LNCAP (cell line): Measurements from ENCODE around the gene RBBP6.

ENCODE experiments used
- CTCF ChIP-seq: fragments of 450-650 bp; IDR thresholded peaks from 2 replicates; pipeline ENCODE4 v1.5.1; 2017; ENCODE audit warnings: mild to moderate bottlenecking

Gene RBBP6

DNA sequence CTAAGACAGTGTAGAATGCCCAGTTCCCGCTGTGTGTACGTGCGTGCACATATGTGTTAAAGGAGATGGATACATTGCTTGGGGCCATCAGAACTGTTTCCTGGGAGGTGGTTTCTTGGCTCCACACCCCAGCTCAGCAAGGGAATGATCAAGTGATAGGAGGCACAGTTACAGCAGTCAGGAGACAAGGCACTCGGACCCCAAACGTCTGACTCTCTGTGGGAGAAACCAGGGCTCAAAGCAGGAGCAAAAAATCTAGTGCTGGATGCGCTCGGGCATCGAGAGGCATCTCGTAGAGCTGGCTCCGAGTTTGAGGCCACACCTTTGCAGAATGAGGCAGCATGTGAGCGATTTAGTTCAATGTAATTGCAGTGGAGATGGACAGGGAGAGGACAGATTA is 71.9 kb downstream of the RBBP6 start:
- TF ChIP-seq CTCF, result no peak

GRCh38 chr16:24612656-24613055 is 73.3 kb downstream of the RBBP6 start:
- no peak for TF ChIP-seq CTCF

DNA sequence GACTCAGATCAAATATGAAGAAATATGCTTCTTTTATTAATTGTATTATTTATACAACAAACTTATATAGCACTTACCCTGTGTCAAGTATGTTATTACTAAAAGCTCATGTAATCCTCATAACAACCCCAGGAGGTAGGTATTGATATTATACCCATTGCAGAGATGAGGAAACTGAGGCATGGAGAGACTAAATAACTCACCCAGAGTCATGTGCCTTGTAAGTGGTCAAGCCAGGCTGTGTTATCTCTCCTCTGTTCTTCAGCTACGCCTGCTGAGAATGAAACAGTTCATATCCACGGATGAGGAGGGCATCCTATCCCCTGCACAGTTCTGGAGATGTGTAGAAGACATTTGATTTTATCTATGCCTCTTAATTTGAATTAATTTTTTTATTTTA is 78.1 kb downstream of the RBBP6 start:
- TF ChIP-seq CTCF, result no peak
